Uterus (tissue), 4 donors: ENCODE data around the gene LGALS16. TPM values are rescaled to one million over a fixed set of nuclear protein-coding genes. Genes with fewer than 3 reads are reported as not detected.
"Not testable (repeated sequence)": the region's sequence is repeated elsewhere in the genome, so short reads cannot be mapped to it uniquely, and the experiment has no call there.

Experiments used
- DNase-seq, 2 donors: peaks; one replicate each; pipeline ENCODE4 v3.0.0-alpha.2; 2019 to 2020
- H3K27ac ChIP-seq, 2 donors: fragments of 200-600 bp; sonication (generic); 1 replicate in 1 of 2; 2 replicates in 1 of 2; pipeline ENCODE4 v1.5.1; 2016 to 2018
- H3K27me3 ChIP-seq, 2 donors: fragments of 200-600 bp; sonication (generic); one replicate each; pipeline ENCODE4 v1.5.1; 2018 to 2019; ENCODE audit warnings: control low read depth in 1 of 2
- H3K36me3 ChIP-seq, 2 donors: fragments of 200-600 bp; sonication (generic); one replicate each; pipeline ENCODE4 v1.5.1; 2019; ENCODE audit warnings: control low read depth in 1 of 2
- H3K4me1 ChIP-seq, 2 donors: fragments of 200-600 bp; sonication (generic); one replicate each; pipeline ENCODE4 v1.5.1; 2018 to 2019; ENCODE audit warnings: control low read depth in 1 of 2
- H3K4me3 ChIP-seq, 2 donors: fragments of 200-600 bp; sonication (generic); 1 replicate in 1 of 2; 2 replicates in 1 of 2; pipeline ENCODE4 v1.5.1; 2018 to 2019; ENCODE audit warnings: mild to moderate bottlenecking in 1 of 2
- H3K9me3 ChIP-seq, 2 donors: fragments of 200-600 bp; sonication (generic); one replicate each; pipeline ENCODE4 v1.5.1; 2019; ENCODE audit warnings: control low read depth in 1 of 2
- POLR2A ChIP-seq, 2 donors: fragments of 450-650 bp; IDR thresholded peaks; one replicate each; pipeline ENCODE4 v1.6.1; 2016; ENCODE audit warnings: antibody characterized with exemption in 2 of 2, mild to moderate bottlenecking in 1 of 2, moderate library complexity in 1 of 2
- intact Hi-C: fragments of 100-400 bp; cut with DNase I; formaldehyde crosslinking; loops from one replicate; pipeline ENCODE4 v1.15.1; 2023; ENCODE audit warnings: low total_unique reads
- total RNA-seq, 4 donors: library from RNA; depleted of rRNA in 3 of 4; stranded (reverse); fragments of >200 nt in 3 of 4; gene quantifications; one replicate each; pipeline versions ENCODE4 v1.1.0 to v1.2.4, GENCODE V29; 2014 to 2023
- TF ChIP-seq, protein P1 (sequence below), 4 experiments: fragments of 200-600 bp in 2 of 4; fragments of 450-650 bp in 2 of 4; sonication (generic) in 2 of 4; IDR thresholded peaks; one replicate each; pipeline ENCODE4 v1.5.1; 2016 to 2019; ENCODE audit warnings: antibody characterized with exemption in 4 of 4, mild to moderate bottlenecking in 2 of 4, moderate library complexity in 1 of 4
- donor health status: DM: yes; HTN: yes; CAD: no.

The LGALS16 gene
- total RNA-seq, 4 donors from 2014 or later: not detected

DNA sequence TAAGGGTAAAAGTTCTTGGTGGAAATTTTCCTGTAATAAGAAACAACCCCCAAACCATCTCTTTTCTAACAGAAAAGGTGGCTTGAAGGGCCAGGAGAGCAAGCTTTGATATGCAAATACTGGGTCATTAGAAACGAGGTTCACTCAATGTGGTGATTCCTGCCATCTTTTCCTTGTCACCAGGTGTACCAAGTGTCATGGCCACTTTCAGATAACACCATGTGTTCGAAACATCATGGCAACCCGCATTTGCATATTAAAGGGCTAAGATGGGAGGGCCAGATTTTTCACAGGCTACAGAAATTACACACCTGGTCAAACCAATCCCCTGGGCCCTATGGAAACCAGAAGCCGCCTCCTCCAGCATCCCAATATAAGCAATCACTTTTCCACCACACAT, 15.3 kb downstream of the LGALS16 start:
- no peaks in the 10 kb centered on the region for H3K27me3 ChIP-seq
- no peaks in the 10 kb centered on the region for H3K9me3 ChIP-seq
- intact Hi-C loops: no loop called here
- H3K4me1 ChIP-seq: no peaks in the 10 kb centered on the region
- DNase-seq: no peak
- no peak overlapping the region for H3K27ac ChIP-seq
- no peak for TF ChIP-seq POLR2A (IDR thresholded peaks at IDR 0.05)
- TF ChIP-seq, protein P1, sequence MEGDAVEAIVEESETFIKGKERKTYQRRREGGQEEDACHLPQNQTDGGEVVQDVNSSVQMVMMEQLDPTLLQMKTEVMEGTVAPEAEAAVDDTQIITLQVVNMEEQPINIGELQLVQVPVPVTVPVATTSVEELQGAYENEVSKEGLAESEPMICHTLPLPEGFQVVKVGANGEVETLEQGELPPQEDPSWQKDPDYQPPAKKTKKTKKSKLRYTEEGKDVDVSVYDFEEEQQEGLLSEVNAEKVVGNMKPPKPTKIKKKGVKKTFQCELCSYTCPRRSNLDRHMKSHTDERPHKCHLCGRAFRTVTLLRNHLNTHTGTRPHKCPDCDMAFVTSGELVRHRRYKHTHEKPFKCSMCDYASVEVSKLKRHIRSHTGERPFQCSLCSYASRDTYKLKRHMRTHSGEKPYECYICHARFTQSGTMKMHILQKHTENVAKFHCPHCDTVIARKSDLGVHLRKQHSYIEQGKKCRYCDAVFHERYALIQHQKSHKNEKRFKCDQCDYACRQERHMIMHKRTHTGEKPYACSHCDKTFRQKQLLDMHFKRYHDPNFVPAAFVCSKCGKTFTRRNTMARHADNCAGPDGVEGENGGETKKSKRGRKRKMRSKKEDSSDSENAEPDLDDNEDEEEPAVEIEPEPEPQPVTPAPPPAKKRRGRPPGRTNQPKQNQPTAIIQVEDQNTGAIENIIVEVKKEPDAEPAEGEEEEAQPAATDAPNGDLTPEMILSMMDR (IDR thresholded peaks at IDR 0.05): no peak
- H3K4me3 ChIP-seq: no peak overlapping the region
- H3K36me3 ChIP-seq: no peaks in the 10 kb centered on the region

DNA sequence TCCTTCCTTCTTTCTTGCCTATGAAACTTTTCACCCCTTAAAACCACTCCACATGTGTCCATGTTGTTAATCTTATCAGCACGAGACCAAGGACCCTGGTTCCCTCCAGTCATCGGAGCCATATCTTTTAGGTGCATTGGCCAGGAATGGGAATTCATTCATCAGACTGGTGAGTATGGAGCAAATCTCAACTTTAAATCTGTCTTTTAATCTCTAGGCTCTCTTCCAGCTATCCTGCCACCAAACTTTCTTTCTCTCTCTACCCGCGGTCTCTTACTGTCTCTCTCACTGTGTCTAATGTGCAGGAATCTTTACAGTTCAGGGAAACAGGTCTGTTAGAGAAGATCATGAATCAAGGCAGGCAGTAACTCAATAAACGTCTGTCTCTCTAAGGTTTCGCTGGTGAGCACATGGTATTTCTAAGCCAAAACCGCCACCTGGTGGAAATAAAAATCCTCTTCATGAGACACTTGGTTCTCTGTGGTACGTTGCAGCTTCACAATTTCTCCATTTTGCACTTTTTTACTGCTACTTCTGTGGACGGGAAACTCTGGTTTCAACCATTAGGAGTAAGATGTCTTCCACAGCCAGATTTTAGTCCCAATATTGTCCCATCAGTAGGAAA, 16.1 kb downstream of the LGALS16 start:
- H3K27ac ChIP-seq: no peak overlapping the region
- no peaks in the 10 kb centered on the region for H3K4me1 ChIP-seq
- no peak for TF ChIP-seq POLR2A (IDR thresholded peaks at IDR 0.05)
- TF ChIP-seq, protein P1 (IDR thresholded peaks at IDR 0.05): peak in 2 of 4 experiments; percentile 39 to 46
- H3K27me3 ChIP-seq: no peaks in the 10 kb centered on the region
- no peaks in the 10 kb centered on the region for H3K36me3 ChIP-seq
- intact Hi-C loops: no loop called here
- no peaks in the 10 kb centered on the region for H3K9me3 ChIP-seq
- no peak for DNase-seq
- H3K4me3 ChIP-seq: no peak overlapping the region

DNA sequence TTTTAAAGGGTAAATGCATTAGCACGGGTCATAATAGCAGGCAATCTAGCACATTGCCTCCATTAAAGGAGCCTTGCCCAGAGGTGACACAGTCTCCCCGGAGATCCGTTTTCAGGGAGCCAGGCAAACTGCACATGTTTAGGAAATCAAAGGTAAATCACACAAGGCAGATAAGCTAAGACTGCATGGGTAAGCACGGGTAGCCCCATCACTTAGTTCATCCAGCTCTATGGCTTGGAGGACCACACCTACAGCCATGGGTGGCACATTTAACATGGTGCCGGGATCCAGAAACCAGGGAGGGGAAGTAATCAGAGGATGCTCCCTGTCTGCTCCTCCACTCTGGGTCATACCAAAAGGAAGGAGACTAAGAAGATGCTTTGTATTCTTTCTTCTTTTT, 16.8 kb downstream of the LGALS16 start:
- no peak for DNase-seq
- Histone ChIP-seq H3K9me3 (no peaks in the 10 kb centered on the region), H3K4me3 (no peak overlapping the region), H3K36me3 (no peaks in the 10 kb centered on the region), H3K4me1 (no peaks in the 10 kb centered on the region), H3K27me3 (no peaks in the 10 kb centered on the region), H3K27ac (no peak overlapping the region)
- no peak for TF ChIP-seq POLR2A (IDR thresholded peaks at IDR 0.05)
- TF ChIP-seq, protein P1 (IDR thresholded peaks at IDR 0.05): no peak
- intact Hi-C loops: no loop called here

DNA sequence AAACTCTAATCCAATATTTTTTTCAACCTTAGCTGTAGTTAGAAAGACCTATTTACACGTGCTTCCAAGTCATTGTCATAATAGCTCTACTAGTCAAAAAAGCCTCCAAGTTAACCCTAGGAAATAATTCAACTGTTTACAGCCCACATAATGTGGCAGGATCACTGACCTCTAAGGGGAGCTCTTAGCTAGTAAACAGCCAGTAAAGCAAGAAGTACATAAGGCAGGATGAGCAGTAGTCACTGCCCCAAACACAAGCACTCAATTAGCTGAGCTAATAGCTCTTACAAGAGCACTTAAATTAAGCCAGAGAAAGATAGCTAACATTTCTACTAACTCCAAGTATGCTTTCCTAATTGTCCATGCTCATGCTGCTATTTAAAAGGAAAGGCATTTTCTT, 18.1 kb downstream of the LGALS16 start:
- H3K9me3 ChIP-seq, H3K27ac ChIP-seq, H3K36me3 ChIP-seq, H3K4me1 ChIP-seq, H3K4me3 ChIP-seq, H3K27me3 ChIP-seq, intact Hi-C loops, DNase-seq: not testable (repeated sequence)

DNA sequence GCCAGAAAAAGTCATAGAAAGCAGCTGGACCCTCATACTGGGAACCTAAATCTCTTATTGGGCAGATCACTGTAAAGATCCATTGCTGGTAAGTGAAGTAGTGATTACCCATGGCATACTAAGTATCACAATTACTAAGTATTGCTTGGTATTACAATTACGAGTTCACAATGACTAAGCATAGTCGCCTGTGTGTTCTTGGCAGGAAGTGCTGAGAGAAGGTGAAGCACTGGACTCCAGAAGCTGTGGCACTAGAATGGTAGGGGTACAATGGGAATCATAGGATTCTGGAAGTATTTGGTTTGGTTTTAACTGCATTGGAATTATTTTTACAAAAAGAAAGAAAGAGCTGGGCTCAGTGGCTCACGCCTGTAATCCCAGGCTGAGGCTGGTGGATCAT, 20.3 kb downstream of the LGALS16 start:
- no peak overlapping the region for H3K4me3 ChIP-seq
- intact Hi-C loops: no loop called here
- no peak for DNase-seq
- TF ChIP-seq POLR2A (IDR thresholded peaks at IDR 0.05): no peak
- TF ChIP-seq, protein P1 (IDR thresholded peaks at IDR 0.05): no peak
- no peaks in the 10 kb centered on the region for H3K27me3 ChIP-seq
- H3K9me3 ChIP-seq: no peaks in the 10 kb centered on the region
- no peak overlapping the region for H3K27ac ChIP-seq
- H3K4me1 ChIP-seq: no peaks in the 10 kb centered on the region
- H3K36me3 ChIP-seq: no peaks in the 10 kb centered on the region
